HepG2 (cell line): ENCODE data around the gene TSPAN3. TPM values are rescaled to one million over a fixed set of nuclear protein-coding genes. Genes with fewer than 3 reads are reported as not detected.

ENCODE experiments used
- ATAC-seq: fragments of 200-7000 bp; cut with Tn5 transposase; 3 replicates; pipeline ENCODE4 v1.9.1; 2020; ENCODE audit warnings: mild to moderate bottlenecking, moderate library complexity
- BruUV-seq: library from RNA; stranded (reverse); fragments of 400-500 nt; replicated peaks from 2 replicates; lab custom pipeline; 2021; lab: Mats Ljungman, UMichigan
- CTCF ChIA-PET: fragments of 300-600 bp; formaldehyde crosslinking; extraction: SDS; loops from one replicate; lab custom pipeline; 2021; ENCODE audit warnings: low total read pairs, inconsistent platforms, low intra/inter-chr PET ratio; lab: Yijun Ruan, JAX
- POLR2A ChIA-PET: fragments of 350-600 bp; sonication (Branson Sonifier 250); formaldehyde crosslinking; loops from one replicate; lab custom pipeline; 2020; ENCODE audit warnings: antibody characterized with exemption, inconsistent platforms; lab: Yijun Ruan, JAX
- DNase-seq: peaks from one replicate; pipeline ENCODE4 v3.0.0-alpha.2; 2015; ENCODE audit warnings: low spot score
- FAIRE-seq: peaks from 3 replicates; lab custom pipeline; 2011; peaks lifted over from hg19 to GRCh38; lab: Jason Lieb, UNC
- H2AFZ ChIP-seq: one replicate; pipeline ENCODE4 v1.6.1; 2011; ENCODE audit warnings: low read length, inconsistent platforms
- H3K27ac ChIP-seq: fragments of 300-600 bp; 3 replicates; pipeline ENCODE4 v1.8.0; 2011; ENCODE audit warnings: mixed run types, mild to moderate bottlenecking, mixed read lengths, low read length, inconsistent platforms; ENCODE audit not compliant: insufficient read depth; ENCODE audit errors: extremely low read length
- H3K27me3 ChIP-seq, 2 experiments: fragments of 200-600 bp in 1 of 2; 2 replicates in 1 of 2; 3 replicates in 1 of 2; pipeline versions ENCODE4 v1.6.0 to v1.8.0; 2011; ENCODE audit warnings: low read length in 2 of 2, mild to moderate bottlenecking in 2 of 2, moderate library complexity in 2 of 2, inconsistent platforms in 1 of 2; ENCODE audit not compliant: insufficient read depth in 2 of 2, control insufficient read depth in 1 of 2
- H3K36me3 ChIP-seq, 2 experiments: fragments of 200-600 bp in 1 of 2; replicated peaks in 1 of 2; 2 replicates in 1 of 2; 3 replicates in 1 of 2; pipeline versions ENCODE4 v1.5.1 to v1.8.0; 2011; ENCODE audit warnings: low read length in 2 of 2, inconsistent platforms in 1 of 2; ENCODE audit not compliant: insufficient read depth in 2 of 2, control insufficient read depth in 1 of 2
- H3K4me1 ChIP-seq: 2 replicates; pipeline ENCODE4 v1.5.1; 2012; ENCODE audit warnings: low read length, inconsistent platforms; ENCODE audit not compliant: insufficient read depth
- H3K4me2 ChIP-seq: 2 replicates; pipeline ENCODE4 v1.6.0; 2011; ENCODE audit warnings: low read depth, low read length, inconsistent platforms
- H3K4me3 ChIP-seq, 3 experiments: fragments of 200-600 bp in 1 of 3; sonication (generic), shearing (Covaris generic) in 1 of 3; replicated peaks in 1 of 3; 2 replicates each; pipeline ENCODE4 v1.5.1; 2011 to 2016; ENCODE audit warnings: low read length in 3 of 3, inconsistent platforms in 2 of 3, low read depth in 2 of 3, mild to moderate bottlenecking in 2 of 3, control low read depth in 1 of 3, mixed read lengths in 1 of 3; ENCODE audit not compliant: insufficient read depth in 1 of 3
- H3K79me2 ChIP-seq: one replicate; pipeline ENCODE4 v1.6.1; 2011; ENCODE audit warnings: low read length, inconsistent platforms; ENCODE audit not compliant: insufficient read depth
- H3K9ac ChIP-seq: 2 replicates; pipeline ENCODE4 v1.6.0; 2011; ENCODE audit warnings: mild to moderate bottlenecking, low read depth, low read length, inconsistent platforms; ENCODE audit not compliant: insufficient read depth
- H3K9me3 ChIP-seq: 2 replicates; pipeline ENCODE4 v1.5.1; 2012; ENCODE audit warnings: mild to moderate bottlenecking, low read length
- H4K20me1 ChIP-seq: 2 replicates; pipeline ENCODE4 v1.6.0; 2011; ENCODE audit warnings: inconsistent platforms, mild to moderate bottlenecking, low read length, moderate library complexity; ENCODE audit not compliant: insufficient read depth
- DPF2 ChIP-seq: sonication (generic); formaldehyde crosslinking; IDR thresholded peaks from 2 replicates; pipeline ENCODE4 v1.4.0; 2020; ENCODE audit warnings: mild to moderate bottlenecking, low read depth, missing genetic modification reagents, borderline replicate concordance
- FOXK1 ChIP-seq: sonication (generic); formaldehyde crosslinking; IDR thresholded peaks from 2 replicates; pipeline ENCODE4 v1.4.0; 2020; ENCODE audit warnings: low read depth, missing genetic modification reagents, borderline replicate concordance
- MTF1 ChIP-seq: sonication (generic); formaldehyde crosslinking; IDR thresholded peaks from 2 replicates; pipeline ENCODE4 v1.5.0; 2020; ENCODE audit warnings: missing genetic modification reagents
- NFKBIZ ChIP-seq: IDR thresholded peaks from 2 replicates; pipeline ENCODE4 v1.6.1; 2018; ENCODE audit warnings: missing genetic modification reagents, missing compliant biosample characterization
- RNF2 ChIP-seq: fragments of 450-650 bp; conservative IDR thresholded peaks from 2 replicates; pipeline ENCODE4 v1.6.1; 2016; ENCODE audit warnings: low read depth
- TEF ChIP-seq: sonication (generic); formaldehyde crosslinking; IDR thresholded peaks from 2 replicates; pipeline ENCODE4 v1.5.0; 2020; ENCODE audit warnings: missing genetic modification reagents
- ZNF577 ChIP-seq: sonication (generic); formaldehyde crosslinking; IDR thresholded peaks from 2 replicates; pipeline ENCODE4 v1.4.0; 2020; ENCODE audit warnings: mild to moderate bottlenecking, low read depth, missing genetic modification reagents, borderline replicate concordance
- ZNF879 ChIP-seq: sonication (generic); formaldehyde crosslinking; IDR thresholded peaks from 2 replicates; pipeline ENCODE4 v1.8.1; 2023; ENCODE audit warnings: missing genetic modification reagents
- WGBS: methylation state at CpG from one replicate; pipeline ENCODE4 v1.1.6; 2017; ENCODE audit warnings: low lambda C conversion rate; 5-methylcytosine and 5-hydroxymethylcytosine counted together
- in situ Hi-C: cut with HindIII; loops from 2 replicates; pipeline ENCODE4 v1.10.0; 2017; ENCODE audit warnings: low pct_unique_long_range_greater_than_20kb; ENCODE audit not compliant: extremely low pct_ligation_motif_present
- intact Hi-C: fragments of 100-400 bp; cut with micrococcal nuclease; formaldehyde crosslinking; loops from one replicate; pipeline ENCODE4 v1.10.0; 2022; ENCODE audit not compliant: unreplicated experiment
- polyA plus RNA-seq, 8 experiments: library from polyadenylated mRNA; depleted of rRNA in 3 of 8; stranded (reverse) in 7 of 8; unstranded in 1 of 8; fragments of >200 nt; fragmentation: Illumina TruSeq in 4 of 8; extraction: Trizol in 4 of 8; gene quantifications; 2 replicates each; pipeline versions ENCODE4 v1.2.1 to v1.2.3, GENCODE V29; 2011 to 2016; ENCODE audit warnings: low read depth in 4 of 8, missing spikeins in 1 of 8, mixed read lengths in 1 of 8; ENCODE audit not compliant: insufficient read depth in 1 of 8
- total RNA-seq, 5 experiments: library from RNA; depleted of rRNA; stranded (reverse); fragments of >200 nt; fragmentation: Illumina TruSeq; extraction: Trizol; gene quantifications; 2 replicates each; pipeline ENCODE4 v1.2.3, GENCODE V29; 2016; ENCODE audit warnings: low read depth in 1 of 5
- TF ChIP-seq, protein P1 (sequence below): sonication (generic); formaldehyde crosslinking; IDR thresholded peaks from 2 replicates; pipeline ENCODE4 v1.9.0; 2021; ENCODE audit warnings: missing genetic modification reagents, borderline replicate concordance
- TF ChIP-seq, protein P2 (sequence below): sonication (generic); formaldehyde crosslinking; IDR thresholded peaks from 2 replicates; pipeline ENCODE4 v1.5.1; 2020; ENCODE audit warnings: mild to moderate bottlenecking, missing genetic modification reagents, moderate library complexity
- TF ChIP-seq, protein P3 (sequence below): sonication (generic); formaldehyde crosslinking; IDR thresholded peaks from 2 replicates; pipeline ENCODE4 v1.8.1; 2022; ENCODE audit warnings: low read depth, mild to moderate bottlenecking, missing genetic modification reagents

The TSPAN3 gene
- total and polyA plus RNA-seq, 2 of the 13 experiments (the other 11 are each of a cell fraction or from before 2014, with no cell fraction given), result 167 to 170 TPM

DNA sequence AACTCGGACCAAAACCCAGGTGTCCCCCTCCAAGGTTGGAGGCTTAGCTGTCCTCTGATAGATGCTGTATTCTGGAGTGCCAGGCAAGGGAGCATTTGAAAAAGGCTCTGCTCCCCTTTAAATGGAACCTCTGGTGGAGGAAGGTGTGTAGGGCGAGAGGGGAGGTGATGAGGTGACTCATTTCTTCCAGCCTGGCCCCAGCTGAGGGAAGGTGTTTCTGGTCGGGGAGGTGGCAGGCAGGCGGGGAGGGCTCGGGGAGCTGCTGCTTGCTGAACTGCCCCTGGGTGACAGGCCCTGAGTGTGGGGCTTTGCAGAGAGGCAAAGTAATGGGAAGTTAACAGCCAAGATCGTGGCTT is 57.2 kb downstream of the TSPAN3 start:
- H3K36me3 ChIP-seq, result no peaks in the 10 kb centered on the region
- in situ Hi-C loops, result no loop called here
- FAIRE-seq (no peak), ATAC-seq (no peak), DNase-seq (no peak)
- intact Hi-C loops, result no loop called here
- H2AFZ ChIP-seq, result no peak overlapping the region
- peaks cover 9 to 73% of the 10 kb centered on the region in 2 experiments; a peak in 4 of 5 replicates for H3K27me3 ChIP-seq
- no peaks in the 10 kb centered on the region for H3K79me2 ChIP-seq
- H3K4me1 ChIP-seq, result no peaks in the 10 kb centered on the region
- ChIA-PET CTCF (no interaction called here), POLR2A (no interaction called here)
- H3K4me3 ChIP-seq, result no peak overlapping the region
- 8% methylated on average over 6 of the region's 6 CpGs for WGBS
- BruUV-seq, result no TSS peak
- H4K20me1 ChIP-seq, result no peaks in the 10 kb centered on the region
- H3K9ac ChIP-seq, result no peak overlapping the region
- no peaks in the 10 kb centered on the region for H3K9me3 ChIP-seq
- H3K4me2 ChIP-seq, result no peak overlapping the region
- TF ChIP-seq FOXK1, result no peak
- TF ChIP-seq MTF1 (CRISPR knock-in tag), result no peak
- TF ChIP-seq DPF2, result no peak
- TF ChIP-seq, protein P1, sequence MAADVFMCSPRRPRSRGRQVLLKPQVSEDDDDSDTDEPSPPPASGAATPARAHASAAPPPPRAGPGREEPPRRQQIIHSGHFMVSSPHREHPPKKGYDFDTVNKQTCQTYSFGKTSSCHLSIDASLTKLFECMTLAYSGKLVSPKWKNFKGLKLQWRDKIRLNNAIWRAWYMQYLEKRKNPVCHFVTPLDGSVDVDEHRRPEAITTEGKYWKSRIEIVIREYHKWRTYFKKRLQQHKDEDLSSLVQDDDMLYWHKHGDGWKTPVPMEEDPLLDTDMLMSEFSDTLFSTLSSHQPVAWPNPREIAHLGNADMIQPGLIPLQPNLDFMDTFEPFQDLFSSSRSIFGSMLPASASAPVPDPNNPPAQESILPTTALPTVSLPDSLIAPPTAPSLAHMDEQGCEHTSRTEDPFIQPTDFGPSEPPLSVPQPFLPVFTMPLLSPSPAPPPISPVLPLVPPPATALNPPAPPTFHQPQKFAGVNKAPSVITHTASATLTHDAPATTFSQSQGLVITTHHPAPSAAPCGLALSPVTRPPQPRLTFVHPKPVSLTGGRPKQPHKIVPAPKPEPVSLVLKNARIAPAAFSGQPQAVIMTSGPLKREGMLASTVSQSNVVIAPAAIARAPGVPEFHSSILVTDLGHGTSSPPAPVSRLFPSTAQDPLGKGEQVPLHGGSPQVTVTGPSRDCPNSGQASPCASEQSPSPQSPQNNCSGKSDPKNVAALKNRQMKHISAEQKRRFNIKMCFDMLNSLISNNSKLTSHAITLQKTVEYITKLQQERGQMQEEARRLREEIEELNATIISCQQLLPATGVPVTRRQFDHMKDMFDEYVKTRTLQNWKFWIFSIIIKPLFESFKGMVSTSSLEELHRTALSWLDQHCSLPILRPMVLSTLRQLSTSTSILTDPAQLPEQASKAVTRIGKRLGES (CRISPR knock-in tag), result no peak
- no peak for TF ChIP-seq ZNF577
- no peak for TF ChIP-seq RNF2
- TF ChIP-seq ZNF879, result no peak
- no peak overlapping the region for H3K27ac ChIP-seq

- no peaks in the 10 kb centered on the region for H3K4me1 ChIP-seq
- no peaks in the 10 kb centered on the region for H3K9me3 ChIP-seq
- DNase-seq (no peak), FAIRE-seq (no peak), ATAC-seq (no peak)
- H3K4me2 ChIP-seq, result no peak overlapping the region
- H3K36me3 ChIP-seq, result no peaks in the 10 kb centered on the region
- peaks cover 9 to 68% of the 10 kb centered on the region in 2 experiments; a peak in 4 of 5 replicates for H3K27me3 ChIP-seq
- 7% methylated on average over 3 of the region's 4 CpGs for WGBS
- no TSS peak for BruUV-seq
- ChIA-PET POLR2A (no interaction called here), CTCF (no interaction called here)
- no peak overlapping the region for H3K9ac ChIP-seq
- H3K4me3 ChIP-seq, result no peak overlapping the region
- H3K27ac ChIP-seq, result no peak overlapping the region
- no peak overlapping the region for H2AFZ ChIP-seq
- intact Hi-C loops (no loop called here), in situ Hi-C loops (no loop called here)
- no peaks in the 10 kb centered on the region for H4K20me1 ChIP-seq
- H3K79me2 ChIP-seq, result no peaks in the 10 kb centered on the region
- TF ChIP-seq, protein P2, sequence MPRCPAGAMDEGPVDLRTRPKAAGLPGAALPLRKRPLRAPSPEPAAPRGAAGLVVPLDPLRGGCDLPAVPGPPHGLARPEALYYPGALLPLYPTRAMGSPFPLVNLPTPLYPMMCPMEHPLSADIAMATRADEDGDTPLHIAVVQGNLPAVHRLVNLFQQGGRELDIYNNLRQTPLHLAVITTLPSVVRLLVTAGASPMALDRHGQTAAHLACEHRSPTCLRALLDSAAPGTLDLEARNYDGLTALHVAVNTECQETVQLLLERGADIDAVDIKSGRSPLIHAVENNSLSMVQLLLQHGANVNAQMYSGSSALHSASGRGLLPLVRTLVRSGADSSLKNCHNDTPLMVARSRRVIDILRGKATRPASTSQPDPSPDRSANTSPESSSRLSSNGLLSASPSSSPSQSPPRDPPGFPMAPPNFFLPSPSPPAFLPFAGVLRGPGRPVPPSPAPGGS (CRISPR knock-in tag), result no peak
- TF ChIP-seq NFKBIZ (CRISPR knock-in tag), result no peak
- TF ChIP-seq, protein P3, sequence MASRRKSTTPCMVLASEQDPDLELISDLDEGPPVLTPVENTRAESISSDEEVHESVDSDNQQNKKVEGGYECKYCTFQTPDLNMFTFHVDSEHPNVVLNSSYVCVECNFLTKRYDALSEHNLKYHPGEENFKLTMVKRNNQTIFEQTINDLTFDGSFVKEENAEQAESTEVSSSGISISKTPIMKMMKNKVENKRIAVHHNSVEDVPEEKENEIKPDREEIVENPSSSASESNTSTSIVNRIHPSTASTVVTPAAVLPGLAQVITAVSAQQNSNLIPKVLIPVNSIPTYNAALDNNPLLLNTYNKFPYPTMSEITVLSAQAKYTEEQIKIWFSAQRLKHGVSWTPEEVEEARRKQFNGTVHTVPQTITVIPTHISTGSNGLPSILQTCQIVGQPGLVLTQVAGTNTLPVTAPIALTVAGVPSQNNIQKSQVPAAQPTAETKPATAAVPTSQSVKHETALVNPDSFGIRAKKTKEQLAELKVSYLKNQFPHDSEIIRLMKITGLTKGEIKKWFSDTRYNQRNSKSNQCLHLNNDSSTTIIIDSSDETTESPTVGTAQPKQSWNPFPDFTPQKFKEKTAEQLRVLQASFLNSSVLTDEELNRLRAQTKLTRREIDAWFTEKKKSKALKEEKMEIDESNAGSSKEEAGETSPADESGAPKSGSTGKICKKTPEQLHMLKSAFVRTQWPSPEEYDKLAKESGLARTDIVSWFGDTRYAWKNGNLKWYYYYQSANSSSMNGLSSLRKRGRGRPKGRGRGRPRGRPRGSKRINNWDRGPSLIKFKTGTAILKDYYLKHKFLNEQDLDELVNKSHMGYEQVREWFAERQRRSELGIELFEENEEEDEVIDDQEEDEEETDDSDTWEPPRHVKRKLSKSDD (CRISPR knock-in tag), result no peak
- TF ChIP-seq TEF (CRISPR knock-in tag), result no peak
Observed at GRCh38 chr15:77012868-77013267, 58.0 kb downstream of the TSPAN3 start.
